HepG2 (cell line): Measurements from ENCODE around the gene CKS2. TPM values are rescaled to one million over a fixed set of nuclear protein-coding genes. Genes with fewer than 3 reads are reported as not detected.

Source experiments
- BORCS8-MEF2B ChIP-seq: sonication (generic); formaldehyde crosslinking; IDR thresholded peaks from 2 replicates; pipeline ENCODE4 v1.8.0; 2022; ENCODE audit warnings: mild to moderate bottlenecking, missing genetic modification reagents
- DMAP1 ChIP-seq: IDR thresholded peaks from 2 replicates; pipeline ENCODE4 v1.6.1; 2016
- DNMT3B ChIP-seq: conservative IDR thresholded peaks from 2 replicates; pipeline ENCODE4 v1.6.1; 2016; ENCODE audit warnings: missing biosample characterization, control low read depth
- FOXA1 ChIP-seq, 2 experiments: fragments of 450-650 bp in 1 of 2; sonication (generic) in 1 of 2; formaldehyde crosslinking in 1 of 2; IDR thresholded peaks; 2 replicates each; pipeline versions ENCODE4 v1.4.0 to v1.6.1; 2016 to 2020; ENCODE audit warnings: missing genetic modification reagents in 1 of 2
- FOXK2 ChIP-seq: fragments of 450-650 bp; IDR thresholded peaks from 2 replicates; pipeline ENCODE4 v1.6.1; 2016
- MXI1 ChIP-seq: IDR thresholded peaks from 3 replicates; pipeline ENCODE4 v1.6.1; 2012; ENCODE audit warnings: low read depth, low read length, inconsistent platforms, borderline replicate concordance
- NR1H2 ChIP-seq: sonication (generic); formaldehyde crosslinking; IDR thresholded peaks from 2 replicates; pipeline ENCODE4 v1.8.1; 2022; ENCODE audit warnings: low read depth, missing genetic modification reagents, borderline replicate concordance
- SAFB2 ChIP-seq: sonication (generic); formaldehyde crosslinking; IDR thresholded peaks from 2 replicates; pipeline ENCODE4 v1.5.1; 2020; ENCODE audit warnings: missing genetic modification reagents, low read depth, mild to moderate bottlenecking, borderline replicate concordance
- TEAD3 ChIP-seq: optimal IDR thresholded peaks from 2 replicates; pipeline ENCODE3; 2016; ENCODE audit warnings: borderline replicate concordance
- XRCC5 ChIP-seq: fragments of 200-400 bp; formaldehyde crosslinking; optimal IDR thresholded peaks from 2 replicates; pipeline ENCODE3; 2017; ENCODE audit warnings: mild to moderate bottlenecking, low read length
- ZFP37 ChIP-seq: sonication (generic); formaldehyde crosslinking; IDR thresholded peaks from 2 replicates; pipeline ENCODE4 v1.4.0; 2020; ENCODE audit warnings: missing genetic modification reagents, borderline replicate concordance
- ZKSCAN1 ChIP-seq: fragments of 150-350 bp; IDR thresholded peaks from 2 replicates; pipeline ENCODE4 v1.6.1; 2014; ENCODE audit warnings: low read length
- ZNF232 ChIP-seq: sonication (generic); formaldehyde crosslinking; IDR thresholded peaks from 2 replicates; pipeline ENCODE4 v1.4.0; 2020; ENCODE audit warnings: missing genetic modification reagents, borderline replicate concordance
- ZNF350 ChIP-seq: sonication (generic); formaldehyde crosslinking; IDR thresholded peaks from 2 replicates; pipeline ENCODE4 v1.4.0; 2020; ENCODE audit warnings: mild to moderate bottlenecking, low read depth, missing genetic modification reagents, borderline replicate concordance
- ZNF670 ChIP-seq: sonication (generic); formaldehyde crosslinking; IDR thresholded peaks from 2 replicates; pipeline ENCODE4 v1.8.0; 2022; ENCODE audit warnings: mild to moderate bottlenecking, missing genetic modification reagents, borderline replicate concordance
- polyA plus RNA-seq, 8 experiments: library from polyadenylated mRNA; depleted of rRNA in 3 of 8; stranded (reverse) in 7 of 8; unstranded in 1 of 8; fragments of >200 nt; fragmentation: Illumina TruSeq in 4 of 8; extraction: Trizol in 4 of 8; gene quantifications; 2 replicates each; pipeline versions ENCODE4 v1.2.1 to v1.2.3, GENCODE V29; 2011 to 2016; ENCODE audit warnings: low read depth in 4 of 8, missing spikeins in 1 of 8, mixed read lengths in 1 of 8; ENCODE audit not compliant: insufficient read depth in 1 of 8
- total RNA-seq, 5 experiments: library from RNA; depleted of rRNA; stranded (reverse); fragments of >200 nt; fragmentation: Illumina TruSeq; extraction: Trizol; gene quantifications; 2 replicates each; pipeline ENCODE4 v1.2.3, GENCODE V29; 2016; ENCODE audit warnings: low read depth in 1 of 5
- TF ChIP-seq, protein P1 (sequence below): sonication (generic); formaldehyde crosslinking; IDR thresholded peaks from 2 replicates; pipeline ENCODE4 v1.4.0; 2020; ENCODE audit warnings: mild to moderate bottlenecking, missing genetic modification reagents
- TF ChIP-seq, protein P2 (sequence below): sonication (generic); formaldehyde crosslinking; IDR thresholded peaks from 2 replicates; pipeline ENCODE4 v1.8.0; 2022; ENCODE audit warnings: mild to moderate bottlenecking, missing genetic modification reagents; ENCODE audit not compliant: insufficient replicate concordance
- TF ChIP-seq, protein P3 (sequence below): sonication (generic); formaldehyde crosslinking; IDR thresholded peaks from 2 replicates; pipeline ENCODE4 v1.4.0; 2020; ENCODE audit warnings: missing genetic modification reagents
- TF ChIP-seq, protein P4 (sequence below): sonication (generic); IDR thresholded peaks from 2 replicates; pipeline ENCODE4 v1.6.1; 2016; ENCODE audit warnings: low read depth, borderline replicate concordance
- TF ChIP-seq, protein P5 (sequence below): fragments of 450-650 bp; IDR thresholded peaks from 2 replicates; pipeline ENCODE4 v1.6.1; 2017

Gene CKS2
- total and polyA plus RNA-seq, 2 of the 13 experiments (the other 11 are each of a cell fraction or from before 2014, with no cell fraction given) = 251 to 317 TPM

DNA sequence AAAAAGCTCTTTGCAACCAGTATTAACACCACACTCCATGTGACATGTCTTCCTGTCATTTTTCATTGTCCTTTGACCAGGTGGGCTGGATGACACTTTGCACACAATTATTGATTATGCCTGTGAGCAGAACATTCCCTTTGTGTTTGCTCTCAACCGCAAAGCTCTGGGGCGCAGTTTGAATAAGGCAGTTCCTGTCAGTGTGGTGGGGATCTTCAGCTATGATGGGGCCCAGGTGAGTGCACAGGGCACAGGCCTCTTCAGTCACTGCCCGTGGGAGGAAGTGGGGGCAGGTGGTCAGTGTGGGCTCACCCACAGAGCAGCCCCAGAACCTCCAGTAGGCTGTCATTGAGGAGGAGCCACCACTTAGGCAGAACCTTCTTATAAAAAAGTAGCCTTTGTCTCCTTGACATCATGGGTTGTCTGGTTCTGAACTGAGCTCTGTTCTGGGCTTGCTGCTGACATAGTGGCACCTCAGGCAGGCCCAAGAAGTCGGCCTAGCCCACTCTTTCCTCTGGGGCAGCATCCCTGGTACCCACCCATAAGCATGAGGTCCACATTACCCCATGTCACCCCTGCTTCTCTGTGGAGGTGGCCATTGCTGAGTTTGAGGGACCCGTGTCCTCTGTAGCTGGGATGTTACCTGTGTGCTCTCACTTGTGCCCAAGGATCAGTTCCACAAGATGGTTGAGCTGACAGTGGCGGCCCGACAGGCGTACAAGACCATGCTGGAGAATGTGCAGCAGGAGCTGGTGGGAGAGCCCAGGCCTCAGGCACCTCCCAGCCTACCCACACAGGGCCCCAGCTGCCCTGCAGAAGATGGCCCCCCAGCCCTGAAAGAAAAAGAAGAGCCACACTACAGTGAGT is 46.6 kb downstream of the CKS2 start (continued):
- TF ChIP-seq, protein P1, sequence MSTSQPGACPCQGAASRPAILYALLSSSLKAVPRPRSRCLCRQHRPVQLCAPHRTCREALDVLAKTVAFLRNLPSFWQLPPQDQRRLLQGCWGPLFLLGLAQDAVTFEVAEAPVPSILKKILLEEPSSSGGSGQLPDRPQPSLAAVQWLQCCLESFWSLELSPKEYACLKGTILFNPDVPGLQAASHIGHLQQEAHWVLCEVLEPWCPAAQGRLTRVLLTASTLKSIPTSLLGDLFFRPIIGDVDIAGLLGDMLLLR = no peak
- TF ChIP-seq, protein P2, sequence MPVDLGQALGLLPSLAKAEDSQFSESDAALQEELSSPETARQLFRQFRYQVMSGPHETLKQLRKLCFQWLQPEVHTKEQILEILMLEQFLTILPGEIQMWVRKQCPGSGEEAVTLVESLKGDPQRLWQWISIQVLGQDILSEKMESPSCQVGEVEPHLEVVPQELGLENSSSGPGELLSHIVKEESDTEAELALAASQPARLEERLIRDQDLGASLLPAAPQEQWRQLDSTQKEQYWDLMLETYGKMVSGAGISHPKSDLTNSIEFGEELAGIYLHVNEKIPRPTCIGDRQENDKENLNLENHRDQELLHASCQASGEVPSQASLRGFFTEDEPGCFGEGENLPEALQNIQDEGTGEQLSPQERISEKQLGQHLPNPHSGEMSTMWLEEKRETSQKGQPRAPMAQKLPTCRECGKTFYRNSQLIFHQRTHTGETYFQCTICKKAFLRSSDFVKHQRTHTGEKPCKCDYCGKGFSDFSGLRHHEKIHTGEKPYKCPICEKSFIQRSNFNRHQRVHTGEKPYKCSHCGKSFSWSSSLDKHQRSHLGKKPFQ (CRISPR knock-in tag) = no peak
- TF ChIP-seq, protein P3, sequence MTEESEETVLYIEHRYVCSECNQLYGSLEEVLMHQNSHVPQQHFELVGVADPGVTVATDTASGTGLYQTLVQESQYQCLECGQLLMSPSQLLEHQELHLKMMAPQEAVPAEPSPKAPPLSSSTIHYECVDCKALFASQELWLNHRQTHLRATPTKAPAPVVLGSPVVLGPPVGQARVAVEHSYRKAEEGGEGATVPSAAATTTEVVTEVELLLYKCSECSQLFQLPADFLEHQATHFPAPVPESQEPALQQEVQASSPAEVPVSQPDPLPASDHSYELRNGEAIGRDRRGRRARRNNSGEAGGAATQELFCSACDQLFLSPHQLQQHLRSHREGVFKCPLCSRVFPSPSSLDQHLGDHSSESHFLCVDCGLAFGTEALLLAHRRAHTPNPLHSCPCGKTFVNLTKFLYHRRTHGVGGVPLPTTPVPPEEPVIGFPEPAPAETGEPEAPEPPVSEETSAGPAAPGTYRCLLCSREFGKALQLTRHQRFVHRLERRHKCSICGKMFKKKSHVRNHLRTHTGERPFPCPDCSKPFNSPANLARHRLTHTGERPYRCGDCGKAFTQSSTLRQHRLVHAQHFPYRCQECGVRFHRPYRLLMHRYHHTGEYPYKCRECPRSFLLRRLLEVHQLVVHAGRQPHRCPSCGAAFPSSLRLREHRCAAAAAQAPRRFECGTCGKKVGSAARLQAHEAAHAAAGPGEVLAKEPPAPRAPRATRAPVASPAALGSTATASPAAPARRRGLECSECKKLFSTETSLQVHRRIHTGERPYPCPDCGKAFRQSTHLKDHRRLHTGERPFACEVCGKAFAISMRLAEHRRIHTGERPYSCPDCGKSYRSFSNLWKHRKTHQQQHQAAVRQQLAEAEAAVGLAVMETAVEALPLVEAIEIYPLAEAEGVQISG (CRISPR knock-in tag) = peak; percentile 46
- TF ChIP-seq TEAD3 (CRISPR knock-in tag) = peak; percentile 98
- peak; percentile 94; the same call in 2 of the 3 replicates for TF ChIP-seq MXI1
- TF ChIP-seq FOXK2 = no peak
- TF ChIP-seq DMAP1 (CRISPR knock-in tag) = peak; percentile 79; the same call in 1 of the 2 replicates
- TF ChIP-seq ZNF350 (CRISPR knock-in tag) = peak; percentile 62; the same call in 1 of the 2 replicates
- TF ChIP-seq, protein P4, sequence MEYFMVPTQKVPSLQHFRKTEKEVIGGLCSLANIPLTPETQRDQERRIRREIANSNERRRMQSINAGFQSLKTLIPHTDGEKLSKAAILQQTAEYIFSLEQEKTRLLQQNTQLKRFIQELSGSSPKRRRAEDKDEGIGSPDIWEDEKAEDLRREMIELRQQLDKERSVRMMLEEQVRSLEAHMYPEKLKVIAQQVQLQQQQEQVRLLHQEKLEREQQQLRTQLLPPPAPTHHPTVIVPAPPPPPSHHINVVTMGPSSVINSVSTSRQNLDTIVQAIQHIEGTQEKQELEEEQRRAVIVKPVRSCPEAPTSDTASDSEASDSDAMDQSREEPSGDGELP = peak; percentile 93
- peak; percentile 45; the same call in 1 of the 2 replicates for TF ChIP-seq BORCS8-MEF2B (CRISPR knock-in tag)
- TF ChIP-seq SAFB2 (CRISPR knock-in tag) = peak; percentile 39; the same call in 1 of the 2 replicates
- TF ChIP-seq DNMT3B (CRISPR knock-in tag) = no peak
- no peak for TF ChIP-seq FOXA1 (IDR thresholded peaks at IDR 0.05)
- TF ChIP-seq FOXA1 (CRISPR knock-in tag; IDR thresholded peaks at IDR 0.05) = peak; percentile 91
- no peak for TF ChIP-seq XRCC5
- TF ChIP-seq NR1H2 = no peak
- TF ChIP-seq ZFP37 (CRISPR knock-in tag) = no peak
- TF ChIP-seq ZKSCAN1 = no peak
- TF ChIP-seq ZNF232 (CRISPR knock-in tag) = no peak
- TF ChIP-seq, protein P5, sequence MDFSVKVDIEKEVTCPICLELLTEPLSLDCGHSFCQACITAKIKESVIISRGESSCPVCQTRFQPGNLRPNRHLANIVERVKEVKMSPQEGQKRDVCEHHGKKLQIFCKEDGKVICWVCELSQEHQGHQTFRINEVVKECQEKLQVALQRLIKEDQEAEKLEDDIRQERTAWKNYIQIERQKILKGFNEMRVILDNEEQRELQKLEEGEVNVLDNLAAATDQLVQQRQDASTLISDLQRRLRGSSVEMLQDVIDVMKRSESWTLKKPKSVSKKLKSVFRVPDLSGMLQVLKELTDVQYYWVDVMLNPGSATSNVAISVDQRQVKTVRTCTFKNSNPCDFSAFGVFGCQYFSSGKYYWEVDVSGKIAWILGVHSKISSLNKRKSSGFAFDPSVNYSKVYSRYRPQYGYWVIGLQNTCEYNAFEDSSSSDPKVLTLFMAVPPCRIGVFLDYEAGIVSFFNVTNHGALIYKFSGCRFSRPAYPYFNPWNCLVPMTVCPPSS = no peak
- TF ChIP-seq ZNF670 (CRISPR knock-in tag) = peak; percentile 94
